T-cell (primary cell): ENCODE data around the gene OTOP3. TPM values are rescaled to one million over a fixed set of nuclear protein-coding genes. Genes with fewer than 3 reads are reported as not detected.
"Not testable (repeated sequence)": the region's sequence is repeated elsewhere in the genome, so short reads cannot be mapped to it uniquely, and the experiment has no call there.

Experiments
- ATAC-seq, 4 experiments: fragments of 200-7000 bp in 3 of 4; fragments of 150-1000 bp in 1 of 4; cut with Tn5 transposase; replicated peaks in 1 of 4; 1 replicate in 3 of 4; 2 replicates in 1 of 4; pipeline ENCODE4 v1.10.0; 2021; ENCODE audit warnings: moderate library complexity in 3 of 4, mild to moderate bottlenecking in 2 of 4, moderate number of reproducible peaks in 1 of 4
- CTCF ChIA-PET, 2 donors: fragments of 300-600 bp; sonication (Branson Sonifier 250); formaldehyde crosslinking; loops; one replicate each; lab custom pipeline; 2022; ENCODE audit warnings: antibody characterized with exemption in 2 of 2; lab: Charles Lee
- POLR2A ChIA-PET, 2 donors: fragments of 300-600 bp; sonication (Branson Sonifier 250); formaldehyde crosslinking; loops; one replicate each; lab custom pipeline; 2022; ENCODE audit warnings: antibody characterized with exemption in 2 of 2; lab: Charles Lee
- DNase-seq, 35 experiments: peaks; one replicate each; pipeline versions ENCODE4 v3.0.0 to v3.0.0-alpha.2; 2013 to 2023
- H3K27ac ChIP-seq: one replicate; pipeline ENCODE4 v1.5.1; 2013; ENCODE audit warnings: low read length
- H3K27me3 ChIP-seq, 2 experiments: replicated peaks in 1 of 2; 1 replicate in 1 of 2; 2 replicates in 1 of 2; pipeline versions ENCODE4 v1.6.1 to v1.7.0; 2013; ENCODE audit warnings: low read length in 1 of 2, mixed read lengths in 1 of 2; ENCODE audit not compliant: control insufficient read depth in 2 of 2, insufficient read depth in 2 of 2; ENCODE audit errors: extremely low read depth in 1 of 2
- H3K36me3 ChIP-seq, 2 donors: 1 replicate in 1 of 2; 2 replicates in 1 of 2; pipeline versions ENCODE4 v1.6.1 to v1.7.0; 2013; ENCODE audit warnings: low read length in 1 of 2; ENCODE audit not compliant: control insufficient read depth in 2 of 2, insufficient read depth in 1 of 2; ENCODE audit errors: extremely low read depth in 1 of 2
- H3K4me1 ChIP-seq, 2 experiments: 1 replicate in 1 of 2; 2 replicates in 1 of 2; pipeline versions ENCODE4 v1.6.1 to v1.7.0; 2013; ENCODE audit warnings: low read length in 2 of 2, mixed read lengths in 1 of 2; ENCODE audit not compliant: insufficient read depth in 2 of 2, control insufficient read depth in 1 of 2; ENCODE audit errors: extremely low read depth in 1 of 2
- H3K4me3 ChIP-seq, 2 donors: 1 replicate in 1 of 2; 2 replicates in 1 of 2; pipeline versions ENCODE4 v1.5.1 to v1.7.0; 2013; ENCODE audit warnings: mild to moderate bottlenecking in 2 of 2, low read length in 1 of 2, moderate library complexity in 1 of 2; ENCODE audit not compliant: control insufficient read depth in 1 of 2; ENCODE audit errors: extremely low read depth in 1 of 2
- H3K9me3 ChIP-seq: 2 replicates; pipeline ENCODE4 v1.7.0; 2013
- H3K27ac Mint-ChIP-seq, 2 donors: one replicate each; pipeline ENCODE4 v1.8.0; 2020 to 2021; ENCODE audit warnings: mild to moderate bottlenecking in 2 of 2, mixed read lengths in 2 of 2
- H3K27me3 Mint-ChIP-seq, 2 donors: one replicate each; pipeline ENCODE4 v1.8.0; 2021 to 2022; ENCODE audit warnings: mixed read lengths in 2 of 2
- H3K36me3 Mint-ChIP-seq: one replicate; pipeline ENCODE4 v1.8.0; 2021; ENCODE audit warnings: mixed read lengths
- H3K4me1 Mint-ChIP-seq, 3 donors: one replicate each; pipeline ENCODE4 v1.8.0; 2020 to 2022; ENCODE audit warnings: mixed read lengths in 3 of 3, mild to moderate bottlenecking in 1 of 3
- H3K4me3 Mint-ChIP-seq, 3 donors: one replicate each; pipeline ENCODE4 v1.8.0; 2020 to 2022; ENCODE audit warnings: mild to moderate bottlenecking in 3 of 3, mixed read lengths in 3 of 3, moderate library complexity in 3 of 3
- H3K9me3 Mint-ChIP-seq, 3 donors: one replicate each; pipeline ENCODE4 v1.8.0; 2020 to 2022; ENCODE audit warnings: mixed read lengths in 3 of 3
- WGBS: methylation state at CpG from one replicate; pipeline ENCODE4 v1.1.5; 2013; ENCODE audit warnings: missing lambda C conversion rate; ENCODE audit not compliant: insufficient coverage; 5-methylcytosine and 5-hydroxymethylcytosine counted together
- total RNA-seq, 35 experiments: library from RNA in 6 of 35; stranded (reverse) in 6 of 35; fragments of 120-200 nt in 1 of 35; gene quantifications; one replicate each; pipeline versions ENCODE4 v1.2.1 to v1.2.4 and lab custom pipeline; 2013 to 2026

The OTOP3 gene
- total RNA-seq, 5 donors from 2014 or later (not counting 1 experiment from before 2014, with no cell fraction given), result not detected

DNA sequence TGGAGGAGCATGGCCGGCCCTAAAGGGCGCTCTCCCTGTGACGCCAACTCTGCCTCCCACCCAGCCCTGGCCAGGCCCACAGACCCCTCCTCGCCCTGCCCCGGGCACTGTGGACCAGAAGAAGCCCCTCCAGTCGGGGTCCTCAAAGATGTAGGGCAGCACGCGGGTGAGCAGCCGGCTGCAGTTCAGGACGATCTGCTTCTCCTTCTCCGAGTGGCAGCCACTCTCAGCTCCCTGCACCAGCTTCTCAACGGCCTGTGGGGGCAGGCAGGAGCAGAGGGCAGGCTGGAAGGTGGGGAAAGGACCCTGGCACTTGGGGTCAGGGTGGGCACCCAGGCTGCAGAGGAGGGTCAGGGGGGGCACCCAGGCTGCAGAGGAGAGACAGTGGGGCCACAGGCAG lies 28.0 kb downstream of the OTOP3 start:
- Histone ChIP-seq H3K4me1 (peaks cover 0 to 9% of the 10 kb centered on the region in 2 experiments), H3K27me3 (peaks cover 0 to 20% of the 10 kb centered on the region in 2 experiments), H3K4me3 (no peak overlapping the region), H3K9me3 (no peaks in the 10 kb centered on the region), H3K36me3 (no peaks in the 10 kb centered on the region), H3K27ac (no peak overlapping the region)
- H3K27me3 Mint-ChIP-seq, result no peaks in the 10 kb centered on the region
- CTCF ChIA-PET, result interaction anchor here in 1 of 2 donors (1.3 to 3.5 kb wide), 3 partner anchors 15 to 238 kb away, joined by 3 to 46 read pairs (median 5); partner anchors contain the start of gene MRPL58
- H3K4me1 Mint-ChIP-seq, result peaks cover 3 to 16% (median 4%) of the 10 kb centered on the region in 3 donors
- WGBS, result 70% methylated on average over 9 of the region's 12 CpGs
- no peak for DNase-seq
- H3K9me3 Mint-ChIP-seq, result no peaks in the 10 kb centered on the region
- POLR2A ChIA-PET, result no interaction called here
- no peak overlapping the region for H3K27ac Mint-ChIP-seq
- no peak overlapping the region for H3K4me3 Mint-ChIP-seq
- H3K36me3 Mint-ChIP-seq, result no peaks in the 10 kb centered on the region
- no peak for ATAC-seq

DNA sequence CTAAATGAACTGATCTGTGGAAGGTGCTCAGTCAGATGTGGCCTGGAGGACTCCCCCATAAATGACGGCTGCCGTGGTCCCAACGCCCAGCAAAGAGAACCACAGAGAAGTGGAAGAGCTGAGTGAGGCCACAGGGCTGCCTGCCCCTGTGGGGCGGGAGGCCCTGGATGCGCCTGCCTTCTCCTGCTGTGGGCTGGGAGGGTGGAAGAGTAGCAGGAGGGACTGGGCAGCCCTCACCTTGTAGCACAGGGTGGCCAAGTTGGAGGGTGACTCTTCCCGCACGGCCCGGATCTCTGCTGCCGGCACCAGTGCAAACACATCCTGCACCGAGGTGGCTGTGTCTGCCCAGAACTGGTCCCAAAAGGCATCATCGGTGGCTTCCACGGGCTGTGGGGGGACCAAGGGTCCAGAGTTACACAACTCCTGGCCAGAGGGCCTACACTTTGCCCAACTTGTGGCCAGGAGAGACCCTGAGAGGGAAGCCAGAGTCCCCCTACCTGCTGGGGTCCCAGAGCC lies 28.6 kb downstream of the OTOP3 start:
- Mint-ChIP-seq H3K27me3 (no peaks in the 10 kb centered on the region), H3K4me1 (peaks cover 3 to 14% (median 4%) of the 10 kb centered on the region in 3 donors), H3K9me3 (no peaks in the 10 kb centered on the region), H3K27ac (no peak overlapping the region), H3K36me3 (no peaks in the 10 kb centered on the region), H3K4me3 (no peak overlapping the region)
- Histone ChIP-seq H3K27me3 (peaks cover 0 to 20% of the 10 kb centered on the region in 2 experiments), H3K36me3 (no peaks in the 10 kb centered on the region), H3K4me1 (peaks cover 0 to 9% of the 10 kb centered on the region in 2 experiments), H3K27ac (no peak overlapping the region), H3K4me3 (no peak overlapping the region), H3K9me3 (no peaks in the 10 kb centered on the region)
- ATAC-seq (no peak), DNase-seq (no peak)
- CTCF ChIA-PET, result interaction anchor here in 1 of 2 donors (0.6 to 1.5 kb wide), 3 partner anchors 15 to 237 kb away, joined by 3 to 5 read pairs (median 3); no protein-coding TSS in a partner anchor
- POLR2A ChIA-PET, result no interaction called here
- WGBS, result 90% methylated on average over 10 of the region's 12 CpGs

DNA sequence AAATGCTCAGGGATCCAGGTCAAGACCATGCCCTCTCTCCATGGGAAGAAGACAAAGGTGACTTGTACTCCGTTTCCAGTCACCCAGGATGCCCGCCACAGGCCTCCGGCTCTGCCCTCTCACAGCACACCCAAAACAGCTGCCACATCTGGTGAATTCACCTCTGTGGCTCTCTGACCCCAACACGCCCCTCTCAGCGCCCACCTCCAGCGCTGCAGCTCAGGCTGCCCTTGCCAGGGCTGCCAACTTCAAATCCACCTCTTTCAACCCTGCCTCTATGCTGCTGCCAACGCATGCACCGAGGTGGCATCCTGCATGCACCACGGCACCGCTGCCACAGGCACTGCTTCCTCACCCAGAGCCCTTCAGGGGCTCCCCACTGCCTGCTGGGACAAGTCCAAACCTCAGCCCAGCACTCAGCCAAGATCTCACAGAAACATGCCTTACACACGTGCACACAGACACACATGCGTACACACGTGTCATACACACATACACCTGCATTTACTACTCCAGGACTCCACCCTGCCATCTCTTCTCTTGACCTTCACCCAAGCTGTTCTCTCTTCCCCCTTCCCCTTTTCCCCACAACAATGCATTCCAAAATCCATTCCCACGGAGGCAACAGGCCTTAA lies 29.4 kb downstream of the OTOP3 start:
- ATAC-seq (no peak), DNase-seq (no peak)
- POLR2A ChIA-PET, result no interaction called here
- Histone ChIP-seq H3K4me3 (no peak overlapping the region), H3K9me3 (no peaks in the 10 kb centered on the region), H3K27me3 (peaks cover 0 to 18% of the 10 kb centered on the region in 2 experiments), H3K4me1 (peaks cover 0 to 9% of the 10 kb centered on the region in 2 experiments), H3K36me3 (no peaks in the 10 kb centered on the region), H3K27ac (no peak overlapping the region)
- peaks cover 3 to 12% (median 4%) of the 10 kb centered on the region in 3 donors for H3K4me1 Mint-ChIP-seq
- H3K9me3 Mint-ChIP-seq, result no peaks in the 10 kb centered on the region
- 79% methylated on average over 13 of the region's 14 CpGs for WGBS
- no peak overlapping the region for H3K27ac Mint-ChIP-seq
- CTCF ChIA-PET, result interaction anchor here in 1 of 2 donors (1.5 kb wide), 1 partner anchor 16 kb away, joined by 3 read pairs; no protein-coding TSS in a partner anchor
- H3K36me3 Mint-ChIP-seq, result no peaks in the 10 kb centered on the region
- H3K4me3 Mint-ChIP-seq, result no peak overlapping the region
- H3K27me3 Mint-ChIP-seq, result no peaks in the 10 kb centered on the region

DNA sequence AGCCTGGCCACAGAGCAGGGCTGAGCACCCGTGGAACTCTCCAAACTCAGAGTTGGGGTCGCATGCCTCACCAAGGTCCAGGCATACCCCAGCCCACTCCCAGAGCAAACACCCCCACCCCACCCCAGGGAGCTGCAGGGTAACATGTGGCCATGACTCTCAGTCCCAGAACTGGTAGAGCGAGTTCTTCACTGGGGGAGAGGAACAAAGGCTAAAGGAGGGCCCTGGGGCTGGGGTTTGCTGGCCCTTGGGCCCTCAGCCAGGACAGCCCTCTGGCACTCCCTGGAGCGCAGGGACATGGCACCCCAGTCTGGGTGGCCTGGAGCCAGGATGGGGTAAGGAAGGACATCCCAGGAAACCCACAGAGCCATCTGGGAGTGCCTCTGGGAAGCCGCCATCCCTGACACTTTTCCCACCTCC lies 32.7 kb downstream of the OTOP3 start:
- 90% methylated on average over 3 of the region's 5 CpGs for WGBS
- POLR2A ChIA-PET, result no interaction called here
- no peak for ATAC-seq

DNA sequence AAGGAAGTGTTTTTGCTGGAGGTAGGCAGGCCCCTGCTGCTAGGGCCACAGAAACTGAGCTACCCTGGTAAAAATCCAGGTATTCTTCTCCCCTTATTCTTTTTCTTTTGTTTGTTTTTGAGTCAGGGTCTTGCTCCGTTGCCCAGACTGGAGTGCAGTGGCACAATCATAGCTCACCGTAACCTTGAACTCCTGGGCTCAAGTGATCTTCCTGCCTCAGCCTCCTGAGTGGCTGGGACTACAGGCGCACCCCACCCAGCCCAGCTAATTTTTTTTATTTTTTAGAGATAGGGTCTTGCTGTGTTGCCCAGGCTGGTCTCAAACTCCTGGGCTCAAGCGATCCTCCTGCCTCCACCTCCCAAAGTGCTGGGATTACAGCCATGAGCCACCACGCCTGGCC lies 33.8 kb downstream of the OTOP3 start:
- CTCF ChIA-PET, result interaction anchor here (0.6 to 3.6 kb wide), 4 partner anchors 8 to 125 kb away, joined by 3 to 13 read pairs (median 4); no protein-coding TSS in a partner anchor

More for the DNA sequence above, 32.7 kb downstream of the OTOP3 start:
- Histone ChIP-seq H3K27me3 (peaks cover 0 to 29% of the 10 kb centered on the region in 2 experiments), H3K36me3 (no peaks in the 10 kb centered on the region), H3K4me1 (peaks cover 2 to 19% of the 10 kb centered on the region in 2 experiments), H3K27ac (no peak overlapping the region), H3K9me3 (no peaks in the 10 kb centered on the region), H3K4me3 (no peak overlapping the region)
- no peak overlapping the region for H3K27ac Mint-ChIP-seq
- peaks cover 8 to 13% (median 12%) of the 10 kb centered on the region in 3 donors for H3K4me1 Mint-ChIP-seq
- peaks cover 0 to 7% of the 10 kb centered on the region in 2 donors for H3K27me3 Mint-ChIP-seq
- DNase-seq, result no peak
- H3K9me3 Mint-ChIP-seq, result no peaks in the 10 kb centered on the region
- no peaks in the 10 kb centered on the region for H3K36me3 Mint-ChIP-seq
- no peak overlapping the region for H3K4me3 Mint-ChIP-seq
- CTCF ChIA-PET, result no interaction called here

DNA sequence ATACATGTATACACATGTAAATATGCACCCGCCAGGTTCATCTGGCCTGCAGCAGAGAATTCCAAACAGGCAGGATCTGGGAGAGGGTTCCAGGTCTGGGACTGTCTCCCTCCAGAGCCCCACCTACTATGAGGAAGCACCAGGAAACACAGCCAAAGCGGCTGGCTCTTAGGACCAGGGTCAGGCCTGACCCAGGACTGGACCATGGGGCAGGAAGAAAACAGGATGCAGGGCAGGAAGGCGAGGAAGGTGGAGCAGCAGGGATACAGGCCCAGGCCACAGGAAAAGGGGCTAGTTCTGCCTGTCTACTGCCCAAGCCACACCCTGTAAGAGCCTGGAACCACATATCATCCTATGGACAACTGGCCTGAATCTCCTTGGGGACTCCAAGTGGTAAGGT lies 34.7 kb downstream of the OTOP3 start:
- peaks cover 2 to 21% of the 10 kb centered on the region in 2 experiments for H3K4me1 ChIP-seq
- 100% methylated on average over 1 of the region's 3 CpGs for WGBS
- H3K9me3 ChIP-seq, result no peaks in the 10 kb centered on the region
- no peak overlapping the region for H3K4me3 ChIP-seq
- CTCF ChIA-PET, result interaction anchor here (0.6 to 3.6 kb wide), 2 partner anchors 9 to 40 kb away, joined by 4 to 13 read pairs; no protein-coding TSS in a partner anchor
- ATAC-seq, result no peak
- peaks cover 0 to 38% of the 10 kb centered on the region in 2 experiments for H3K27me3 ChIP-seq
- no peak overlapping the region for H3K27ac ChIP-seq
- POLR2A ChIA-PET, result no interaction called here
- peaks cover 0 to 14% of the 10 kb centered on the region in 2 donors for H3K27me3 Mint-ChIP-seq
- DNase-seq, result no peak
- H3K4me1 Mint-ChIP-seq, result peaks cover 6 to 13% (median 8%) of the 10 kb centered on the region in 3 donors
- H3K36me3 Mint-ChIP-seq, result no peaks in the 10 kb centered on the region
- H3K27ac Mint-ChIP-seq, result peak overlapping the region in 1 of 2 donors; percentile 64
- H3K9me3 Mint-ChIP-seq, result no peaks in the 10 kb centered on the region
- peak overlapping the region in 2 of 3 donors; percentile 28 to 96 for H3K4me3 Mint-ChIP-seq
- no peaks in the 10 kb centered on the region for H3K36me3 ChIP-seq

More for the DNA sequence above, 33.8 kb downstream of the OTOP3 start:
- H3K9me3 Mint-ChIP-seq, H3K4me3 ChIP-seq, H3K36me3 Mint-ChIP-seq, H3K36me3 ChIP-seq, H3K27ac Mint-ChIP-seq, DNase-seq, POLR2A ChIA-PET, H3K27ac ChIP-seq, ATAC-seq, H3K9me3 ChIP-seq, H3K4me3 Mint-ChIP-seq: not testable (repeated sequence)
- peaks cover 0 to 40% of the 10 kb centered on the region in 2 experiments for H3K27me3 ChIP-seq
- peaks cover 2 to 21% of the 10 kb centered on the region in 2 experiments for H3K4me1 ChIP-seq
- H3K27me3 Mint-ChIP-seq, result peaks cover 0 to 10% of the 10 kb centered on the region in 2 donors
- H3K4me1 Mint-ChIP-seq, result peaks cover 8 to 13% (median 12%) of the 10 kb centered on the region in 3 donors
- 100% methylated on average over 3 of the region's 5 CpGs for WGBS
